ENCODE results near the gene CPS1.

CPS1 gene

GRCh38 chr2:210555555-210555954, 844 bp upstream of the CPS1 start:
- Histone ChIP-seq H3K9ac (ENCODE audit: low read length) (no peak overlapping the region), H3K27ac (ENCODE audit: low read depth, low read length, poor library complexity, severe bottlenecking) (no peak overlapping the region), H3K36me3 (ENCODE audit: insufficient read depth, low read length) (no peaks in the 10 kb centered on the region), H3K9me3 (ENCODE audit: low read length) (no peaks in the 10 kb centered on the region), H3K4me1 (ENCODE audit: insufficient read depth, low read length, severe bottlenecking) (no peaks in the 10 kb centered on the region), H2AFZ (ENCODE audit: low read length) (no peak overlapping the region), H3K79me2 (ENCODE audit: insufficient read depth, low read length) (no peaks in the 10 kb centered on the region), H4K20me1 (ENCODE audit: insufficient read depth, low read length) (no peaks in the 10 kb centered on the region), H3K27me3 (ENCODE audit: insufficient read depth, low read length) (no peaks in the 10 kb centered on the region), H3K4me2 (ENCODE audit: low read length) (no peak overlapping the region), H3K4me3 (ENCODE audit: low read depth, low read length, poor library complexity, severe bottlenecking) (no peak overlapping the region), H3F3A (ENCODE audit: insufficient read depth, low read length) (no peaks in the 10 kb centered on the region), H3K9me2 (ENCODE audit: low read depth, low read length) (no peaks in the 10 kb centered on the region)
- no peak for TF ChIP-seq EZH2 (IDR thresholded peaks at IDR 0.05; ENCODE audit: borderline replicate concordance, low read length)
- TF ChIP-seq, protein P1, sequence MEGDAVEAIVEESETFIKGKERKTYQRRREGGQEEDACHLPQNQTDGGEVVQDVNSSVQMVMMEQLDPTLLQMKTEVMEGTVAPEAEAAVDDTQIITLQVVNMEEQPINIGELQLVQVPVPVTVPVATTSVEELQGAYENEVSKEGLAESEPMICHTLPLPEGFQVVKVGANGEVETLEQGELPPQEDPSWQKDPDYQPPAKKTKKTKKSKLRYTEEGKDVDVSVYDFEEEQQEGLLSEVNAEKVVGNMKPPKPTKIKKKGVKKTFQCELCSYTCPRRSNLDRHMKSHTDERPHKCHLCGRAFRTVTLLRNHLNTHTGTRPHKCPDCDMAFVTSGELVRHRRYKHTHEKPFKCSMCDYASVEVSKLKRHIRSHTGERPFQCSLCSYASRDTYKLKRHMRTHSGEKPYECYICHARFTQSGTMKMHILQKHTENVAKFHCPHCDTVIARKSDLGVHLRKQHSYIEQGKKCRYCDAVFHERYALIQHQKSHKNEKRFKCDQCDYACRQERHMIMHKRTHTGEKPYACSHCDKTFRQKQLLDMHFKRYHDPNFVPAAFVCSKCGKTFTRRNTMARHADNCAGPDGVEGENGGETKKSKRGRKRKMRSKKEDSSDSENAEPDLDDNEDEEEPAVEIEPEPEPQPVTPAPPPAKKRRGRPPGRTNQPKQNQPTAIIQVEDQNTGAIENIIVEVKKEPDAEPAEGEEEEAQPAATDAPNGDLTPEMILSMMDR (IDR thresholded peaks at IDR 0.05; ENCODE audit: low read length): no peak

- no peaks in the 10 kb centered on the region for H3F3A ChIP-seq (ENCODE audit: insufficient read depth, low read length)
Measured at GRCh38 chr2:210557721-210558120, 1.3 kb downstream of the CPS1 start.

GRCh38 chr2:210558708-210559107, 2.3 kb downstream of the CPS1 start:
- no peaks in the 10 kb centered on the region for H3K36me3 ChIP-seq (ENCODE audit: insufficient read depth, low read length)
- no peaks in the 10 kb centered on the region for H3K4me1 ChIP-seq (ENCODE audit: insufficient read depth, low read length, severe bottlenecking)
- H3F3A ChIP-seq (ENCODE audit: insufficient read depth, low read length): no peaks in the 10 kb centered on the region
- H3K79me2 ChIP-seq (ENCODE audit: insufficient read depth, low read length): no peaks in the 10 kb centered on the region
- H3K9ac ChIP-seq (ENCODE audit: low read length): no peak overlapping the region
- no peak overlapping the region for H3K27ac ChIP-seq (ENCODE audit: low read depth, low read length, poor library complexity, severe bottlenecking)
- H3K9me2 ChIP-seq (ENCODE audit: low read depth, low read length): no peaks in the 10 kb centered on the region
- no peak overlapping the region for H3K4me2 ChIP-seq (ENCODE audit: low read length)
- TF ChIP-seq, protein P1 (IDR thresholded peaks at IDR 0.05; ENCODE audit: low read length): no peak
- TF ChIP-seq EZH2 (IDR thresholded peaks at IDR 0.05; ENCODE audit: borderline replicate concordance, low read length): no peak
- no peaks in the 10 kb centered on the region for H3K9me3 ChIP-seq (ENCODE audit: low read length)
- no peak overlapping the region for H2AFZ ChIP-seq (ENCODE audit: low read length)
- no peak overlapping the region for H3K4me3 ChIP-seq (ENCODE audit: low read depth, low read length, poor library complexity, severe bottlenecking)
- H4K20me1 ChIP-seq (ENCODE audit: insufficient read depth, low read length): no peaks in the 10 kb centered on the region
- H3K27me3 ChIP-seq (ENCODE audit: insufficient read depth, low read length): no peaks in the 10 kb centered on the region

More at GRCh38 chr2:210557721-210558120, 1.3 kb downstream of the CPS1 start:
- H3K27ac ChIP-seq (ENCODE audit: low read depth, low read length, poor library complexity, severe bottlenecking): no peak overlapping the region
- H3K4me3 ChIP-seq (ENCODE audit: low read depth, low read length, poor library complexity, severe bottlenecking): no peak overlapping the region
- TF ChIP-seq, protein P1 (IDR thresholded peaks at IDR 0.05; ENCODE audit: low read length): no peak
- no peak for TF ChIP-seq EZH2 (IDR thresholded peaks at IDR 0.05; ENCODE audit: borderline replicate concordance, low read length)
- H3K9me2 ChIP-seq (ENCODE audit: low read depth, low read length): no peaks in the 10 kb centered on the region
- no peaks in the 10 kb centered on the region for H3K27me3 ChIP-seq (ENCODE audit: insufficient read depth, low read length)
- H3K4me2 ChIP-seq (ENCODE audit: low read length): no peak overlapping the region
- H3K36me3 ChIP-seq (ENCODE audit: insufficient read depth, low read length): no peaks in the 10 kb centered on the region
- H2AFZ ChIP-seq (ENCODE audit: low read length): no peak overlapping the region
- no peaks in the 10 kb centered on the region for H3K4me1 ChIP-seq (ENCODE audit: insufficient read depth, low read length, severe bottlenecking)
- H3K9ac ChIP-seq (ENCODE audit: low read length): no peak overlapping the region
- H3K9me3 ChIP-seq (ENCODE audit: low read length): no peaks in the 10 kb centered on the region
- H3K79me2 ChIP-seq (ENCODE audit: insufficient read depth, low read length): no peaks in the 10 kb centered on the region
- H4K20me1 ChIP-seq (ENCODE audit: insufficient read depth, low read length): no peaks in the 10 kb centered on the region

Measured in OCI-LY1 (cell line).